HCT116 (cell line): ENCODE results near the gene TMEM11.

Experiments used
- ATF3 ChIP-seq: IDR thresholded peaks from 2 replicates; pipeline ENCODE4 v1.6.1; 2012
- EZH2 ChIP-seq: fragments of 200-600 bp; sonication (generic); IDR thresholded peaks from 2 replicates; pipeline ENCODE4 v1.6.1; 2017; ENCODE audit warnings: antibody characterized with exemption, mixed run types
- FOSL1 ChIP-seq: IDR thresholded peaks from 2 replicates; pipeline ENCODE4 v1.6.1; 2012; ENCODE audit warnings: low read depth
- POLR2A ChIP-seq: IDR thresholded peaks from 2 replicates; pipeline ENCODE4 v1.7.0; 2011; ENCODE audit warnings: borderline replicate concordance; ENCODE audit not compliant: insufficient read depth, insufficient read length; ENCODE audit errors: extremely low read depth
- POLR2AphosphoS5 ChIP-seq: IDR thresholded peaks from 2 replicates; pipeline ENCODE4 v1.6.1; 2011; ENCODE audit warnings: mild to moderate bottlenecking, low read depth, low read length, moderate library complexity
- SP1 ChIP-seq: IDR thresholded peaks from 2 replicates; pipeline ENCODE4 v1.6.1; 2012; ENCODE audit warnings: low read depth
- SRF ChIP-seq: IDR thresholded peaks from 2 replicates; pipeline ENCODE4 v1.6.1; 2012; ENCODE audit warnings: low read depth
- ZFX ChIP-seq: fragments of 450-650 bp; IDR thresholded peaks from 2 replicates; pipeline ENCODE4 v1.6.1; 2017
- ZNF274 ChIP-seq: fragments of 200-500 bp; sonication (Bioruptor generic); IDR thresholded peaks from 2 replicates; pipeline ENCODE4 v1.6.1; 2014; ENCODE audit warnings: mild to moderate bottlenecking, low read depth, low read length, inconsistent platforms
- TF ChIP-seq, protein P1 (sequence below), 3 experiments: fragments of 200-600 bp in 1 of 3; sonication (generic) in 1 of 3; IDR thresholded peaks in 2 of 3; conservative IDR thresholded peaks in 1 of 3; 2 replicates each; pipeline ENCODE4 v1.5.1; 2012 to 2017; ENCODE audit warnings: low read depth in 2 of 3, low read length in 2 of 3, antibody characterized with exemption in 1 of 3, borderline replicate concordance in 1 of 3, control low read depth in 1 of 3, mild to moderate bottlenecking in 1 of 3, mixed read lengths in 1 of 3, mixed run types in 1 of 3, moderate library complexity in 1 of 3; ENCODE audit not compliant: insufficient read depth in 1 of 3
- TF ChIP-seq, protein P2 (sequence below): IDR thresholded peaks from 2 replicates; pipeline ENCODE4 v1.6.1; 2012
- TF ChIP-seq, protein P3 (sequence below): IDR thresholded peaks from 2 replicates; pipeline ENCODE4 v1.6.1; 2012; ENCODE audit warnings: low read depth
- TF ChIP-seq, protein P4 (sequence below): IDR thresholded peaks from 2 replicates; pipeline ENCODE4 v1.6.1; 2011; ENCODE audit warnings: mild to moderate bottlenecking, low read length, moderate library complexity; ENCODE audit not compliant: insufficient replicate concordance; ENCODE audit errors: extremely low read depth

DNA sequence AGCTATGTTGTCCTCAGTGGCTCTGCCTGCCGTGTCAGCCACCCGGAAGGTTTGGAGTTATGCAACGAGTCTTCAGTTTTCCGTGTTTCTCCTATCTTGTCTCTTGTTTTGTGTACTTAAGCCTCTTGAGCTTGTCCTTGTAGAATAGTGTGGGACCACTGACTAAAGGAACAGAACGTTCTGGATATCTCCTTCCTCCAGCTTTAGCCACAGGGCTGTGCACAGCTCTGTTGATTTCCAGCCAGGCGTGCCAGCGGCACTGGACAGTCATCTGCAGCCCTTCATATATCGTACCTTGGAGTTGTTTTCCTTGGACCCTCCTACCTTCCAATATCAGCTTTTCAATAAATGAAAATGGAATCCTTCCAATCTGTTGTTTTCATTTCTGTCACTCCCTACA lies 39.8 kb downstream of the TMEM11 start:
- TF ChIP-seq, protein P1, sequence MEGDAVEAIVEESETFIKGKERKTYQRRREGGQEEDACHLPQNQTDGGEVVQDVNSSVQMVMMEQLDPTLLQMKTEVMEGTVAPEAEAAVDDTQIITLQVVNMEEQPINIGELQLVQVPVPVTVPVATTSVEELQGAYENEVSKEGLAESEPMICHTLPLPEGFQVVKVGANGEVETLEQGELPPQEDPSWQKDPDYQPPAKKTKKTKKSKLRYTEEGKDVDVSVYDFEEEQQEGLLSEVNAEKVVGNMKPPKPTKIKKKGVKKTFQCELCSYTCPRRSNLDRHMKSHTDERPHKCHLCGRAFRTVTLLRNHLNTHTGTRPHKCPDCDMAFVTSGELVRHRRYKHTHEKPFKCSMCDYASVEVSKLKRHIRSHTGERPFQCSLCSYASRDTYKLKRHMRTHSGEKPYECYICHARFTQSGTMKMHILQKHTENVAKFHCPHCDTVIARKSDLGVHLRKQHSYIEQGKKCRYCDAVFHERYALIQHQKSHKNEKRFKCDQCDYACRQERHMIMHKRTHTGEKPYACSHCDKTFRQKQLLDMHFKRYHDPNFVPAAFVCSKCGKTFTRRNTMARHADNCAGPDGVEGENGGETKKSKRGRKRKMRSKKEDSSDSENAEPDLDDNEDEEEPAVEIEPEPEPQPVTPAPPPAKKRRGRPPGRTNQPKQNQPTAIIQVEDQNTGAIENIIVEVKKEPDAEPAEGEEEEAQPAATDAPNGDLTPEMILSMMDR (IDR thresholded peaks at IDR 0.05 in 2 of 3, conservative IDR thresholded peaks at IDR 0.05 in 1 of 3; ENCODE audit: borderline replicate concordance in 1 of 3, insufficient read depth in 1 of 3, low read depth in 2 of 3, low read length in 2 of 3) = no peak
- TF ChIP-seq POLR2AphosphoS5 (no peak), FOSL1 (no peak), EZH2 (no peak), POLR2A (no peak), SP1 (no peak), ATF3 (no peak), ZFX (no peak), SRF (no peak), ZNF274 (no peak)
- TF ChIP-seq, protein P2, sequence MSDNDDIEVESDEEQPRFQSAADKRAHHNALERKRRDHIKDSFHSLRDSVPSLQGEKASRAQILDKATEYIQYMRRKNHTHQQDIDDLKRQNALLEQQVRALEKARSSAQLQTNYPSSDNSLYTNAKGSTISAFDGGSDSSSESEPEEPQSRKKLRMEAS = no peak
- TF ChIP-seq, protein P3, sequence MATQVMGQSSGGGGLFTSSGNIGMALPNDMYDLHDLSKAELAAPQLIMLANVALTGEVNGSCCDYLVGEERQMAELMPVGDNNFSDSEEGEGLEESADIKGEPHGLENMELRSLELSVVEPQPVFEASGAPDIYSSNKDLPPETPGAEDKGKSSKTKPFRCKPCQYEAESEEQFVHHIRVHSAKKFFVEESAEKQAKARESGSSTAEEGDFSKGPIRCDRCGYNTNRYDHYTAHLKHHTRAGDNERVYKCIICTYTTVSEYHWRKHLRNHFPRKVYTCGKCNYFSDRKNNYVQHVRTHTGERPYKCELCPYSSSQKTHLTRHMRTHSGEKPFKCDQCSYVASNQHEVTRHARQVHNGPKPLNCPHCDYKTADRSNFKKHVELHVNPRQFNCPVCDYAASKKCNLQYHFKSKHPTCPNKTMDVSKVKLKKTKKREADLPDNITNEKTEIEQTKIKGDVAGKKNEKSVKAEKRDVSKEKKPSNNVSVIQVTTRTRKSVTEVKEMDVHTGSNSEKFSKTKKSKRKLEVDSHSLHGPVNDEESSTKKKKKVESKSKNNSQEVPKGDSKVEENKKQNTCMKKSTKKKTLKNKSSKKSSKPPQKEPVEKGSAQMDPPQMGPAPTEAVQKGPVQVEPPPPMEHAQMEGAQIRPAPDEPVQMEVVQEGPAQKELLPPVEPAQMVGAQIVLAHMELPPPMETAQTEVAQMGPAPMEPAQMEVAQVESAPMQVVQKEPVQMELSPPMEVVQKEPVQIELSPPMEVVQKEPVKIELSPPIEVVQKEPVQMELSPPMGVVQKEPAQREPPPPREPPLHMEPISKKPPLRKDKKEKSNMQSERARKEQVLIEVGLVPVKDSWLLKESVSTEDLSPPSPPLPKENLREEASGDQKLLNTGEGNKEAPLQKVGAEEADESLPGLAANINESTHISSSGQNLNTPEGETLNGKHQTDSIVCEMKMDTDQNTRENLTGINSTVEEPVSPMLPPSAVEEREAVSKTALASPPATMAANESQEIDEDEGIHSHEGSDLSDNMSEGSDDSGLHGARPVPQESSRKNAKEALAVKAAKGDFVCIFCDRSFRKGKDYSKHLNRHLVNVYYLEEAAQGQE = no peak
- TF ChIP-seq, protein P4, sequence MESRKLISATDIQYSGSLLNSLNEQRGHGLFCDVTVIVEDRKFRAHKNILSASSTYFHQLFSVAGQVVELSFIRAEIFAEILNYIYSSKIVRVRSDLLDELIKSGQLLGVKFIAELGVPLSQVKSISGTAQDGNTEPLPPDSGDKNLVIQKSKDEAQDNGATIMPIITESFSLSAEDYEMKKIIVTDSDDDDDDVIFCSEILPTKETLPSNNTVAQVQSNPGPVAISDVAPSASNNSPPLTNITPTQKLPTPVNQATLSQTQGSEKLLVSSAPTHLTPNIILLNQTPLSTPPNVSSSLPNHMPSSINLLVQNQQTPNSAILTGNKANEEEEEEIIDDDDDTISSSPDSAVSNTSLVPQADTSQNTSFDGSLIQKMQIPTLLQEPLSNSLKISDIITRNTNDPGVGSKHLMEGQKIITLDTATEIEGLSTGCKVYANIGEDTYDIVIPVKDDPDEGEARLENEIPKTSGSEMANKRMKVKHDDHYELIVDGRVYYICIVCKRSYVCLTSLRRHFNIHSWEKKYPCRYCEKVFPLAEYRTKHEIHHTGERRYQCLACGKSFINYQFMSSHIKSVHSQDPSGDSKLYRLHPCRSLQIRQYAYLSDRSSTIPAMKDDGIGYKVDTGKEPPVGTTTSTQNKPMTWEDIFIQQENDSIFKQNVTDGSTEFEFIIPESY = no peak
